Stomach (tissue), 4 donors: Measurements from ENCODE around the gene NLRP5.

Experiments used
- POLR2A ChIP-seq, 4 donors: fragments of 450-650 bp; IDR thresholded peaks; one replicate each; pipeline ENCODE4 v1.6.1; 2016; ENCODE audit warnings: antibody characterized with exemption in 4 of 4, control low read depth in 2 of 4, mild to moderate bottlenecking in 1 of 4, moderate library complexity in 1 of 4
- TF ChIP-seq, protein P1 (sequence below), 7 experiments: fragments of 450-650 bp in 4 of 7; fragments of 200-600 bp in 3 of 7; sonication (generic) in 3 of 7; IDR thresholded peaks; one replicate each; pipeline ENCODE4 v1.5.1; 2016 to 2019; ENCODE audit warnings: antibody characterized with exemption in 7 of 7, control low read depth in 2 of 7, mild to moderate bottlenecking in 1 of 7

- no peak for TF ChIP-seq POLR2A (IDR thresholded peaks at IDR 0.05)
- TF ChIP-seq, protein P1, sequence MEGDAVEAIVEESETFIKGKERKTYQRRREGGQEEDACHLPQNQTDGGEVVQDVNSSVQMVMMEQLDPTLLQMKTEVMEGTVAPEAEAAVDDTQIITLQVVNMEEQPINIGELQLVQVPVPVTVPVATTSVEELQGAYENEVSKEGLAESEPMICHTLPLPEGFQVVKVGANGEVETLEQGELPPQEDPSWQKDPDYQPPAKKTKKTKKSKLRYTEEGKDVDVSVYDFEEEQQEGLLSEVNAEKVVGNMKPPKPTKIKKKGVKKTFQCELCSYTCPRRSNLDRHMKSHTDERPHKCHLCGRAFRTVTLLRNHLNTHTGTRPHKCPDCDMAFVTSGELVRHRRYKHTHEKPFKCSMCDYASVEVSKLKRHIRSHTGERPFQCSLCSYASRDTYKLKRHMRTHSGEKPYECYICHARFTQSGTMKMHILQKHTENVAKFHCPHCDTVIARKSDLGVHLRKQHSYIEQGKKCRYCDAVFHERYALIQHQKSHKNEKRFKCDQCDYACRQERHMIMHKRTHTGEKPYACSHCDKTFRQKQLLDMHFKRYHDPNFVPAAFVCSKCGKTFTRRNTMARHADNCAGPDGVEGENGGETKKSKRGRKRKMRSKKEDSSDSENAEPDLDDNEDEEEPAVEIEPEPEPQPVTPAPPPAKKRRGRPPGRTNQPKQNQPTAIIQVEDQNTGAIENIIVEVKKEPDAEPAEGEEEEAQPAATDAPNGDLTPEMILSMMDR (IDR thresholded peaks at IDR 0.05) = no peak
Measured at GRCh38 chr19:55947532-55947931, 39.0 kb upstream of the NLRP5 start, which contains the start of gene NLRP8.
